Neural cell (in vitro differentiated cells): ENCODE measurements around the gene CMPK2.

ENCODE experiments used
- CTCF ChIP-seq: fragments of 450-650 bp; IDR thresholded peaks from 2 replicates; pipeline ENCODE4 v1.5.1; 2014; ENCODE audit warnings: antibody characterized with exemption, mild to moderate bottlenecking, moderate library complexity; ENCODE audit not compliant: poor library complexity, severe bottlenecking
- EP300 ChIP-seq: fragments of 450-650 bp; conservative IDR thresholded peaks from 2 replicates; pipeline ENCODE4 v1.6.1; 2014; ENCODE audit warnings: antibody characterized with exemption, mild to moderate bottlenecking, moderate library complexity; ENCODE audit not compliant: poor library complexity, severe bottlenecking
- EZH2 ChIP-seq: fragments of 200-600, 300-800 bp; shearing (Covaris generic), sonication (generic); IDR thresholded peaks from 2 replicates; pipeline ENCODE4 v1.6.1; 2014; ENCODE audit warnings: antibody characterized with exemption, low read length, borderline replicate concordance, mild to moderate bottlenecking; ENCODE audit not compliant: insufficient read depth, poor library complexity, severe bottlenecking
- POLR2AphosphoS5 ChIP-seq: IDR thresholded peaks from 2 replicates; pipeline ENCODE4 v1.6.1; 2012
- RAD21 ChIP-seq: fragments of 450-650 bp; conservative IDR thresholded peaks from 2 replicates; pipeline ENCODE4 v1.6.1; 2014; ENCODE audit warnings: antibody characterized with exemption, mild to moderate bottlenecking, moderate library complexity
- REST ChIP-seq: IDR thresholded peaks from 2 replicates; pipeline ENCODE4 v1.6.1; 2012; ENCODE audit warnings: borderline replicate concordance
- TAF1 ChIP-seq: IDR thresholded peaks from 2 replicates; pipeline ENCODE4 v1.6.1; 2012; ENCODE audit warnings: low read depth

DNA sequence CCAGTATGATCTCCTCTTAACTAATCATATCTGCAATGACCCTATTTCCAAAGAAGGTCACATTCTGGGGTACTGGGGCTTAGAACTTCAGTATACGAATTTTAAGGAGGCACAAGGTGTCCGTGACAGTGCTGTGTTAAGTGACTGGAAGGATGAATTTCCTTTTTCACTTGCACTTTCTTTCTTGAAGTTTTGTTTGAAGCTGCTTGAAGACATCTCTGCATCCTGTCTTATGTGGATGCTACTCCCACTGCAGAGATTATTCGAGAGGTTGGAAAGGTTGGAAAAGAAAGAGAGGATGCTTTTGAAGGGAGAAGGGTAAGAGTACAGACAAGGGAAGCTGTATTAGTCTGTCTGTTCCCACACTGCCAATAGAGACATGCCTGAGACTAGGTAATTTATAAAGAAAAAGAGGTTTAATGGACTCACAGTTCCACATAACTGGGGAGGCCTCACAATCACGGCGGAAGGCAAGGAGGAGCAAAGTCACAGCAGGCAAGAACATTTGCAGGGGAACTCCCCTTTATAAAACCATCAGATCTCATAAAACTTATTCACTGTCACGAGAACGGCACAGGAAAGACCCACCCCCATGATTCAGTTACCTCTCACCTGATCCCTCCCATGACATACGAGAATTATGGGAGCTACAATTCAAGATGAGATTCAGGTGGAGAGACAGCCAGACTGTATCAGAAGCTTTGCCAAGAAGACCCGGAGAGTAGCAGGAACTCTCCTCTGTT is 47.9 kb upstream of the CMPK2 start:
- TF ChIP-seq RAD21 (no peak), CTCF (no peak), EZH2 (no peak), EP300 (no peak), TAF1 (no peak), POLR2AphosphoS5 (no peak), REST (no peak)
